ENCODE results near the gene FBXO5.

GRCh38 chr6:152969688-152970418 is 13.0 kb downstream of the FBXO5 start:
- TF ChIP-seq, protein P1, sequence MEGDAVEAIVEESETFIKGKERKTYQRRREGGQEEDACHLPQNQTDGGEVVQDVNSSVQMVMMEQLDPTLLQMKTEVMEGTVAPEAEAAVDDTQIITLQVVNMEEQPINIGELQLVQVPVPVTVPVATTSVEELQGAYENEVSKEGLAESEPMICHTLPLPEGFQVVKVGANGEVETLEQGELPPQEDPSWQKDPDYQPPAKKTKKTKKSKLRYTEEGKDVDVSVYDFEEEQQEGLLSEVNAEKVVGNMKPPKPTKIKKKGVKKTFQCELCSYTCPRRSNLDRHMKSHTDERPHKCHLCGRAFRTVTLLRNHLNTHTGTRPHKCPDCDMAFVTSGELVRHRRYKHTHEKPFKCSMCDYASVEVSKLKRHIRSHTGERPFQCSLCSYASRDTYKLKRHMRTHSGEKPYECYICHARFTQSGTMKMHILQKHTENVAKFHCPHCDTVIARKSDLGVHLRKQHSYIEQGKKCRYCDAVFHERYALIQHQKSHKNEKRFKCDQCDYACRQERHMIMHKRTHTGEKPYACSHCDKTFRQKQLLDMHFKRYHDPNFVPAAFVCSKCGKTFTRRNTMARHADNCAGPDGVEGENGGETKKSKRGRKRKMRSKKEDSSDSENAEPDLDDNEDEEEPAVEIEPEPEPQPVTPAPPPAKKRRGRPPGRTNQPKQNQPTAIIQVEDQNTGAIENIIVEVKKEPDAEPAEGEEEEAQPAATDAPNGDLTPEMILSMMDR (IDR thresholded peaks at IDR 0.05) = no peak
- TF ChIP-seq POLR2A (IDR thresholded peaks at IDR 0.05) (no peak), EP300 (IDR thresholded peaks at IDR 0.05) (no peak)

Measured in ovary (tissue), 3 donors.